Measurements from ENCODE around the gene TTLL10.

The TTLL10 gene

DNA sequence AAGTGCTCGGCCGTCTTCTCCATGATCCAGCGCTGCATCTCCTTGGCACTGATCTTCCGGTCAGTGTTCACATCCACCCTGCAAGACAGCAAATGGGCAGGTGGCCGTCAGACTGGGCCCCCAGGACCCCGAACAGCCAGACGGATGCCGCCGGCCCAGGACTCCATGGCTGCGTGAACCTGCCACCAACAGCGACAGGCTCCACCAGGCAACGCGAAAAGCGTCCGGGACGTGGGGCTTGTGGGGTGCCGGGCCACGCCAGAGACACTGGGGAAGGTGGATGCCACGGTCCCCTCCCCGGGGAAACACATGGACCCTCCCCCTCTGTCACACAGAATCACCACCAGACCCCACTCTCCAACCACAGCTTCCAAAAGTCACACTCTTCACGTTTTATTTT lies 50.2 kb downstream of the TTLL10 start:
- no peak for DNase-seq

DNA sequence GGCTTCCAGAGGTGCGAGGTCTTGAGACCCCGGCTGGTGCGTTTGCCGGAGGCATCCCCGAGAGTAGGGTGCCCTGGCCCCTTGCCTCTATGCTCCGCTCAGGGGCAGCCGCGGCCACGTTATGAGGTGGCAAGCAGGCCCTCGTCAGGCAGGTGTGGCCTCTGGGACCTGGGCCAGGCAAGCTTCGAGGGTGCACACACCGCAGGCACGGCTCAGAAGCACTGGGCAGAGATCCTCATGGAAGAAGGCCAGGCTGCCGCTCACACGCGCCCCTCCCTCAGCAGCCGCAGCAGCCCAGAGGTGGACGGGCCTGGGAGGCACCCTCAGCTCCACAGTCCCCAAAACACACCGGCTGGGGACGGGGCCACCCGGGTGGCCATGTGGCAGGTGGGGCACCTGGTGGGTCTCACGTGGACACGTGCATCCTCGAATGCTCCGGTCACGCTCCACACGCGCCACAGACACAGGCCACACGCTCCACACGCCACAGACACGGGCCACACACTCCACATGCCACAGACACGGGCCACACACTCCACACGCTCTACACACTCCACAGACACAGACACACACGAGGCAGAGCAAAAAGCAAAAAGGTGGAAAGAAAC lies 51.7 kb downstream of the TTLL10 start:
- DNase-seq: no peak

GRCh38 chr1:1225913-1226312 lies 52.2 kb downstream of the TTLL10 start:
- peak; percentile 34 to 60 for DNase-seq

DNA sequence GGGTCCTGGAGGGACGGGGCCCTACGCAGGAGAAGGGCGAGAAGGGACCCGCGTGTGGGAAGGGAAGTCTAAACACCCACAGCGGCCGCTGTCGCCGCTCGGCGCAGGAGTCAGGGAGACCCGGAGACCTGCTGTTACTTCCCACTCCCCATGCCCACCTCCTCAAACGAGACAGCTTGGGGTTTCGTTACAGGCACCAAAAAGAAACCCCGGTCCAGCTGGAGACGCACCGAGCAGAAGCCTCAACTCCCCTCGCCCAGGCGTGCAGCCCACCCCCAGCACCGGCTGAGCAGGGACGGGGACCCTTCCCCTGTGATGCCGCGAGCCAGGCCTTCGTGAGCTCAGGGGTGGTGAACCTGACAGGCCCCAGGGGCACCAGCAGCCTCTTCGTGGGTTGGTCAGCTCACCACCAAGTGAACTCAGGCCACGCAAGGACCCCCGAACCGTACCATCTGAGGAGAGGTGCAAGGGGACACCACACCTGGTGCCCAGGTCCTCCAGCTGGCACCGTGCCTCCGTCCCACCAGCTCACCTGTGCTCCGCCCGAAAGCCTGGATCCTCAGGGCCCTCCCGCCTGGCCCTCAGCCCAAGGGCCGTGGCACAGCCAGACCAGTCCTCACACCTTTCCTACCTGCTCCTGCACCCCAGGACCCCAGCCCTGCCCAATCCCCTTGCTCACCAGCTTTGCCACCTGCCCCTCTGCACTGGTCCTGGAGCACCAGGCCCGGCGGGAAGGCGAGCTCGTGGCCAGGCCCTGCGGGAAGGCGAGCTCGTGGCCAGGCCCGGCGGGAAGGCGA lies 53.1 kb downstream of the TTLL10 start:
- DNase-seq: no peak

- DNase-seq: no peak
Observed at GRCh38 chr1:1227386-1227785, 53.7 kb downstream of the TTLL10 start.

DNA sequence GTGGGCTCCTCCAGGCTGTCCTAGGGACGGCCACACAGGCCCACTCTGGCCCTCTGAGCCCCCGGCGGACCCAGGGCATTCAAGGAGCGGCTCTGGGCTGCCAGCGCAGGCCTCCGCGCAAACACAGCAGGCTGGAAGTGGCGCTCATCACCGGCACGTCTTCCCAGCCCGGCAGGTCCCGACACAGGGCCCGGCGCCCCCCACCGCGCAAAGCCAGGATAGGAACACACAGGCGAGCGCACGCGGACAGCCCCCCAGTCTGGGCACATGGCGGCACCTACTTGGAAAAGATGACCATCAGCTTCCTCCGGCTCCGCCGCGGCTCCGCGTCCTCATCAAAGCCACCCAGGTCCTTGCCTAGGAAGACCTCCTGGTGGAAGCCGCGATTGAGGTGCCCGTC lies 54.5 kb downstream of the TTLL10 start:
- DNase-seq: no peak

DNA sequence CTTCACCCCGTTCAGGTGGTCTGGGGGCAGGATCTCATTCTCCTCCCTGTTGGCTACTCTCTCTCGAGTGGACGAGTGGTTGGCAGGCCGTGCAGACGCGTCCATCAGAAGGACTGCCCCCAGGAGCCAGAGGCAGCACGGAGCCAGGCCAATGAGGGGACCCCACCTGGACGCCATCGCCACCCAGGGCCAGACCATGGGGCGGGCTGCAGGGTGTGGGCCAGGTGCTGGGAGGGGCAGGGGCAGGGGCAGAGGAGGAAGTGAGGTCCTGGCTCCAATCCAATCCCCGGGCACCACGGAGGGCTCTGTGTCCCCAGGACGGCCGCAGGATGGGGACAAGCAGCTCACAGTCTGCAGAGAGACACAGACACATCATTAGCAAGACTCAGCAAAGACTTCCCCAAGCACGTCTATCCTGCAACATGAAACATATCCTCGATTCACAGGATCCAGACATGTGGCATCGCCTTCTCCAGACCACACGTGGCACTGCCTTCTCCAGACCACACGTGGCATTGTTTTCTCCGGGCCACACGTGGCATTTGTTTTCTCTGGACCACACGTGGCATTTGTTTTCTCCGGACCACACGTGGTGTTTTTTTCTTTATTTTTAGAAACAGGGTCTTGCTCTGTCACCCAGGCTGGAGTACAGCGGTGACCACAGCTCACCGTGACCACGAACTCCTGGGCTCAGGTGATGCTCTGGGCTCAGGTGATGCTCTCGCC lies 55.1 kb downstream of the TTLL10 start:
- DNase-seq: no peak

GRCh38 chr1:1229770-1230169 lies 56.1 kb downstream of the TTLL10 start:
- DNase-seq: no peak

DNA sequence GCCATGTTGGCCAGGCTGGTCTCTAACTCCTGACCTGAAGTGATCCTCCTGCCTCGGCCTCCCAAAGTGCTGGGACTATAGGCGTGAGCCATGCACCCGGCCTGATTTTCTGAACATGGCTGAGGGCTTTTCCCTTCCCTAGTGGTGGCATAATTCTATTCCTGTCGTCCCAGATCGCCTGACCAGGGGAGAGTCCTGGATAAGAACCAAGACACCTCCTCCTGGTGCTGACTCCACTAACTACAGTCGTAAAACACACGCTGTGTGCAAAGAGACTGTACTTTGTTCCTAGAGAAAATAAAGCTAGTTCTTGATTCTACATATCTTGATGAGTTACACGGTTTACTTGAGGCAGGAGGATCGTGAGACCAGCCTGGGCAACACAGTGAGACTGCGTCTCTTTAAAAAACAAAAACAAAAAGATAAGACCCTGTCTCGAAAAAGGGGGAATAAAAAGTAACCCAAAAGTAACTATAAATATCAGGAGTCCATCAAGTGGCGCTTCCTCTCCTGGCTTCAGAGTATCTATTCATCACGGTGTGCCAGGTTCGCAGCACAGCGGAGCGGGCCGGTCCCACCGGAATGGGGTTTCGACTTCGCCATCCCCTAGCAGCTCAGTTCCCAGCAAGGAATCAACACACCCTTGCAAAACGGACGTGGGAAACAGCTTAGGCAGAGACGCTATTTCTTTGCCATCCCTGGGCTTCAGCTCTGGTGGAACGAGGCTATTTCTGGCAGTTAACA lies 57.1 kb downstream of the TTLL10 start:
- DNase-seq: no peak

GRCh38 chr1:1231400-1232207 lies 57.9 kb downstream of the TTLL10 start, which contains the start of gene SDF4:
SDF4 (minus strand) TSS chr1:1232001; CDS start chr1:1228772, 3,229 bp downstream.
- DNase-seq: peak; percentile 35 to 48

- DNase-seq: no peak
Observed at GRCh38 chr1:1232208-1232795, 58.6 kb downstream of the TTLL10 start, which contains the start of gene B3GALT6. B3GALT6 (plus strand) TSS chr1:1232237; CDS start chr1:1232279, 42 bp downstream.

DNA sequence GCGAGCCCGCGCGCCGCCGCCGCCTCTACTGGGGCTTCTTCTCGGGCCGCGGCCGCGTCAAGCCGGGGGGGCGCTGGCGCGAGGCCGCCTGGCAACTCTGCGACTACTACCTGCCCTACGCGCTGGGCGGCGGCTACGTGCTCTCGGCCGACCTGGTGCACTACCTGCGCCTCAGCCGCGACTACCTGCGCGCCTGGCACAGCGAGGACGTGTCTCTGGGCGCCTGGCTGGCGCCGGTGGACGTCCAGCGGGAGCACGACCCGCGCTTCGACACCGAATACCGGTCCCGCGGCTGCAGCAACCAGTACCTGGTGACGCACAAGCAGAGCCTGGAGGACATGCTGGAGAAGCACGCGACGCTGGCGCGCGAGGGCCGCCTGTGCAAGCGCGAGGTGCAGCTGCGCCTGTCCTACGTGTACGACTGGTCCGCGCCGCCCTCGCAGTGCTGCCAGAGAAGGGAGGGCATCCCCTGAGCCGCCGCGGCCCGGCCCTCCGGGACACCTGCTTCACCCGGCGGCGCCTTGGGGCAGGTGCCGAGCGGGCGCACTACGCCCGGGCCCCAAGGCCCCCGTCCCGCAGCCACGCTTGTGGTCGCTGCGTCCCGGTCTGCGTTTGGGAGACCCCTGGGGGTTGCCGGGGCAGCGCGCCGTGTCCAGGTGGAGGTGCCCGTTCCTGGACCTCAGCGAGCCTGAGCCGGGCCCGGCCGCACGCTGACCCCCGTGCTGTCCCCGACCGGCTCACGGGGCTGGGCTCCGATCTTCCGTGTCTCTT lies 59.3 kb downstream of the TTLL10 start:
- DNase-seq: no peak

DNA sequence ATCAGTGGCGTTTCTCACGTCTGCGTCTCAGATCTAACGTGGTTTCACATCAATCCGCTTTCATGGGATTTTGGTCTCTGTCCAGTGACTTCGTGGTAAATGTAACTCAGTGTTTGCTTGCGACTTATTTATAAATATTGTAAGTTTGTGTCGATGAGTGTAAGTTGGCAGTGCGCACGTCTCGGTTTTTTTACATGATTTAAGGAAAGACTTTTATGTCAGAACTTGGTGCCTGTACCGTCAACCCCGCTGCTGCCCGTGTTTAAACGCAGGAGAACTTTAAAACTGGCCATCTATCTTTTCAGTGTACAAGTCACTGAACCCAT lies 59.9 kb downstream of the TTLL10 start:
- no peak for DNase-seq

- no peak for DNase-seq
Observed at GRCh38 chr1:1234180-1234808, 60.6 kb downstream of the TTLL10 start.

DNA sequence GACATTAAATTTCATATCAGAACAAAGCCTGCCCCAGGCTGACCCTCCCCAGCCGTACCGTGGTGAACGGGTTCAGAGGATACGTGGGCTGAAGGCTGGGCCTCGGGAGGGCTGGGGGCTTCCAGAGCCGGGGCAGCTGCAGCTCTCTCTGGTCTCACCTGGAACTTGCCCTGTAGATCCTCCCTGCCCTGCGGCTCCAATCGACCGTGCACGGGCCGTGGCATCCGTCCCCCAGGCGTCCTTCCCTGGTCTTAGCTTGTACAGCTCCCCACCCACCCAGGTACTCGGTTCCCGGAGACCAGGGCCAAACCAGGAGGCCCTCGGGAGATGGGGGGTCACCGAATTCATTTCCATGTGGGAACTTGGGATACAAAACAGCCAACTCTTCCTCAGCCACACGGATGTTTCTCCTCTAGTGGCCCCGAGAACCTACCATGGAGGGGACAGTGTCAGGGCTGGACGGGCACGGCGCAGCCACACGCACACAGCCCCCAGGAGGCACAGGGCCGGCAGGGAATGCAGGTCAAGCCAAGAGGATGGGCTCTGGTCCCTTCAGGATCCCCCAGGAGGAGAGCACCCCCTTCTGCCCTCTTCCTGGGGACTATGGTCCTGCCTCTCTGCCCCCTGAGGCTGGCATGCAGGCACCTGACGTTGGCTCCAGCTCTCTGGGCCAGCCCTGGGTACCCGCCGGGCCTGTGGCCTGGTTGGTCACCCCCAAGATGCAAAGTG lies 61.5 kb downstream of the TTLL10 start:
- DNase-seq: no peak

GRCh38 chr1:1236176-1236763 lies 62.6 kb downstream of the TTLL10 start:
- DNase-seq: no peak

- DNase-seq: no peak
Observed at GRCh38 chr1:1236945-1237873, 63.5 kb downstream of the TTLL10 start.
